GM18858 (cell line): ENCODE measurements around the gene OVOL3.

Experiments
- ATAC-seq: cut with Tn5 transposase; IDR thresholded peaks from one replicate; pipeline ENCODE4 v1.9.1; 2021; ENCODE audit not compliant: unreplicated experiment

Gene OVOL3

GRCh38 chr19:36160821-36161596 lies 50.1 kb downstream of the OVOL3 start:
- no peak for ATAC-seq
